Limb (tissue), 2 donors: ENCODE results near the gene SEC22A.
"Not testable (repeated sequence)": the region's sequence is repeated elsewhere in the genome, so short reads cannot be mapped to it uniquely, and the experiment has no call there.

ENCODE experiments used
- DNase-seq, 2 donors: peaks; one replicate each; pipeline ENCODE4 v3.0.0-alpha.2; 2016; ENCODE audit errors: extremely low spot score in 2 of 2

Gene SEC22A

GRCh38 chr3:123180791-123181190 lies 21.0 kb upstream of the SEC22A start:
- no peak for DNase-seq

GRCh38 chr3:123186695-123187094 lies 15.0 kb upstream of the SEC22A start:
- no peak for DNase-seq

GRCh38 chr3:123188058-123188457 lies 13.7 kb upstream of the SEC22A start:
- no peak for DNase-seq

DNA sequence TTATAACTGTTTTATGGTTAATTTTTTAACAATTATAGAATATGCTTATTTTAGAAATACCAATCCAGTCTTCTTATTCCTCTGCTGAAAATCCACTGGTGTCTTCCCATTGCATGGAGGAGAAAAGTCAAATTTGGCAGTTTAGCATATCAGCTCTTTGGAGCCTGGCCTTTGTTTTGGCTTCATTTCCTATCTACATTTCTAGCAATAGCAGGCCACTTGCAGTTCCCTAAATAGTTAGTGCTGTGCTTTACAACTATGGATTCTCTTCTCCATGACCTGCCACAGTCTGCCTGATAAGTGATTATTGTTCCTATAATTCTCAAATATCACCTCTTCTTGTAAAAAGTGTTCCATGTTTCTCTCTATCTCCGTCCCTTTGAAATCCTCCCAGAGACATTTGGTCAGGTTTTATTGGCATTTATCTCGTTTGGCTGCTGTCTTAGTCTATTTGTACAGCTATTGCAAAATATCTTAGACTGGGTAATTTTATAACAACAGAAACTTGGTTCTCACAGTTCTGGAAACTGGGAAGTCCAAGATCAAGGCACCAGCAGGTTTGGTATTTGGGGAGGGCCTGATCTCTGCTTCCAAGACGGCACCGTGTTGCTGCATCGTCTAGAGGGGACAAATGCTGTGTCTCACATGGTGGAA lies 8.2 kb upstream of the SEC22A start:
- DNase-seq = no peak

GRCh38 chr3:123194552-123194951 lies 7.2 kb upstream of the SEC22A start:
- peak in 1 of 2 donors; percentile 33 for DNase-seq

DNA sequence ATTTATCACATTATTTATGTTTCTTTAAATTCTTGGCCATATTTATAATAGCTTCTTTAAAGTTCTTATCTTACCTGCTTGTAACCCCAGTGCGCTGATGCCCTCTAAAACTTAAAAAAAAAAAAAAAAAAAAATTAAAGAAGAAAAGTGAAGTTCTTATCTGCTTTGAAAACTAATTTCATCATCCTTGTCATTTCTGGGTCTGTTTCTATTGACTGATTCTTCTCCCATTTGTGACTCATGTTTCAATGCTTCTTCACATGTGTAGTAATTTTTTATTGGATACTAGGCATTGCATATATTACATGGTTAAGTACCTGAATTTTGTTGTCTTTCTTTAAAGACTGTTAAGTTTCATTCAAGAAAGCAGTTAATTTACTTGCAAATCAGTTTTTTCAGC lies 3.4 kb upstream of the SEC22A start:
- no peak for DNase-seq

DNA sequence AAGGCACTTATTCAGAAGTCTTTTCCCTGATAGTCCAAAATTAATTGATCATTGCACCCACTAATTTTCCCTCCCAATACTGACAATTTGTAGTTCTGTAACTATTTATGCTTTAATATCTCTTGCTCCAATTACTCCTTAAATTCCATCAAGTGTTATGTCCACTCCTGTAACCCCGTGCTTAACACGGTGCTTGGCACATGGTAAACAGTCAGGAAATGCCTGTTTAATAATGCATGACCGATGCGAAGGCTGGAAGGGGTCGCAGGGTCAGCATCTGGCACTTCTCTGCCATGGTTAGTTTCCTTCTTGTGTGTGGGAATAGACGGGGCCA lies 553 bp upstream of the SEC22A start:
- DNase-seq = no peak

DNA sequence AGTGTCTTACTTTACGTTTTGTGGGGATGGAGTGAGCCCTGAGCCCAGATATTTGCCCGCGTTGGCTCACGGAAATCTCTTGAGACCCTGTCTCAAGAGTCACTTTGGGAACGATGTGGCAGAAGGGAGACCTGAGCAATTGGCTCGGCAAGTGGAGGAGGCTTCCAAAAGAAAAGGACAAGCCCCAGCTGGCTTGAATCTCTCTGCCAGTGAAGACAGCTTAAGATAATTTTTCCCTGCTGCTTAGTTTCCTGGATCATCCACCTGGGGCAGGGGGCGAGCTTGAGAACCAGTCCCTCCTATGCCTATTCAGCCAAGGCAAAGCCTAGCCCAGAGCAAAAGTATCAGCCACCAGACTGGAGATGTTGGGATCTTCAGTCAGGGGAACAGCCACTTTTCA lies 708 bp downstream of the SEC22A start:
- DNase-seq = no peak

DNA sequence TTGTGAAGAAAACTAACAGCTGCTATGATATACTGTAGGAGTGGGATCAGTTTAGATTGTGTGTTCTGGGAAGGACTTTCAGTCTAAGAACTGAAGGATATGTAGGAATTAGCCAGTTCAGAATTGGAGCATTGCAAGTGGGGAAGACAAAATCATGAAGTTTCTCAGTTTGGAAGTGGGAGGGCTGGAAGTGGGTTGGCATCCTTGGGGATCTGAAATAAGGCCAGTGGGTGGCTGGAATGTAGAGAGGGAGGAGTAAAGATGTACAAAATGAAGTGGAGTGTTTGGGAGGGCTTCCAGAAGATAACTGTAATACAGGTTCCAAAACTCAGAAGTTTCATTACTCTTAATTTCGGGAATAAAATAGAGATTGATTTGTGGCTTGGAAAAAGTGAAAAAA lies 17.2 kb downstream of the SEC22A start:
- DNase-seq = no peak

DNA sequence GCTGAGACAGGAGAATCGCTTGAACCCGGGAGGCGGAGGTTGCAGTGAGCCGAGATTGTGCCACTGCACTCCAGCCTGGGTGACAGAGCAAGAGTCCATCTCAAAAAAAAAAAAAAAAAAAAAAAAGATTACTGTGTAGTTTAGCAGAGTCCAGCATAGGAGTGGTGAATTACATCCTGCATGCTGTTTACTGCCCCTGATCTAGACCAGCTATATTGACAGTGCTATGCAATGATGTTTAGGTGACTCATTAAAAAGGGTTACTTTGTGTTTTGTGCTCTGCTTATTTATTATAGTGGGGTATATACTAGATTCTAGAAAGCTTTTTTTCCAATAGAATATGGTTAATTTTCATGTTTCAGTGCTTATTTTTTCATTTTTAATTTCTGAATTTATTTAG lies 19.6 kb downstream of the SEC22A start:
- DNase-seq = not testable (repeated sequence)

GRCh38 chr3:123225016-123225415 lies 23.3 kb downstream of the SEC22A start:
- no peak for DNase-seq

DNA sequence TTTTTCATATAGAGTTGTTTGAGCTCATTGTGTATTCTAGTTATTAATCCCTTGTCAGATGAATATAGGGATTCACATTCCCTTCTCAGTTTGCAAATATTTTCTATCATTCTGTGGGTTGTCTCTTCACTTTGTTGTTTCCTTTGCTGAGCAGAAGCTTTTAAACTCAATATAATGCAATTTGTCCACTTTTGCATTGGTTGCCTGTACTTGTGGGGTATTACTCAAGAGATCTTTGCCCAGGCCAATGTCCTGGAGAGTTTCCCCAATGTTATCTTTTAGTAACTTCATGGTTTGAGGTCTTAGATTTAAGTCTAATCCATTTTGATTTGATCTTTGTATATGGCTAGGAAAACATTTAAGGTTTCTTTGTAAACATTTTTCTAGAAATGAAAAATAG lies 24.8 kb downstream of the SEC22A start:
- DNase-seq = no peak

- DNase-seq = peak in 1 of 2 donors; percentile 6
Measured at GRCh38 chr3:123229145-123229544, 27.4 kb downstream of the SEC22A start.

DNA sequence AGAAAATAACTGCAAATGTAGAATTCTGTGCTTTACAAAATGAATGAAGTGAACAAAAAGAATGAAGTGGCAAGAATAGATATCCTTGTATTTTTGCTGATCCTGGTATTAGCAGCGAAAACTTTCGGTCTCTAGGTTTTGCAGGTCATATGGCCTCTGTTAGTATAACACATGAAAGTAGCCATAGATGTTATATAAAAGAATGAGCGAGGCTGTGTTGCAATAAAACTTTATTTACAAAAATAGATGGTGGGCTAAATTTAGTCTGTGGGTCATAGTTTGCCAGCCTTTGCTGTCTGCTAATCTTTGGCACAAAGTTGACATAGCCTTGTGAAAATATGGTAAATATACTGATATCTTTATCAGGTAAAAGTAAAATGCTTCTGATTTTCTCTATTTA lies 35.2 kb downstream of the SEC22A start:
- DNase-seq = no peak

- DNase-seq = not testable (repeated sequence)
Measured at GRCh38 chr3:123239186-123239585, 37.4 kb downstream of the SEC22A start.

- DNase-seq = no peak
Measured at GRCh38 chr3:123239756-123240155, 38.0 kb downstream of the SEC22A start.

- no peak for DNase-seq
Measured at GRCh38 chr3:123244128-123244527, 42.4 kb downstream of the SEC22A start.

GRCh38 chr3:123246866-123247265 lies 45.1 kb downstream of the SEC22A start:
- no peak for DNase-seq

DNA sequence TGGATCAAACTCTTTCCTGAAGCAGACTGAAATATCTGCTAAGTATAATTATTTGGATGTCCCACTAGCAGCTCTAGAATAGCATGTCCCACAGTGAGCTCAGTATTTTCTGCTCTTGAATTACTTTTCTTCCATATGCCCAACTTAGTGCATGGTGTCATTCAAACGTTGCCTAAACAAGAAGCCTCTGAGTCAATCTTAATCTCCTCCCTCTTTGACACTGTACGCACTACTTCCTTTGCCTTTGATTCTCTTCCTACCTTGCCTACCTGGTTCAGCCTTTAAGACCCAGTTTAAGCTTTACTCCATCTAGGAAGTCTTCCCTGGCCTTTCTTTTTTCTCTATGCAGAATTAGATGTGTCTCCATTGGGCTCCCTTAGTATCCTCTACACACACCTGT lies 54.5 kb downstream of the SEC22A start:
- no peak for DNase-seq

DNA sequence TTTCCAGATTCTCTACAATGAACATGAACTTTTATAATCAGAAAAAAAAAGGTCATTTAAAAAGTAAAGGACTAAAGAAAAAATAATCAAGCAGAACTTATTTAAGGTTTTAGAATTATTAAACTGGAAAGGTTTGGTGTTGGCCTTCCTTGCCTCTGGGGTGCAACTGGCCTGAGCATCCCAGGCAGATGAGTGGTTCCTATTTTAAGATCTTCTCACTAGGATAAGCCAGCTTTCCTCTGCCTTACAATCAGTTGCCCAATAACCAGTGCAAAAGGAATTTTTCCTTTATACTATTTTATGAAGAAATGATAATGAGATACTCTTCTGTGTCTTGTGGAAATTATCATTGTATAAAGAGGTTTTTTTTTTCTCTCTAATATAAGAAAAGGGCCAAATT lies 56.6 kb downstream of the SEC22A start:
- DNase-seq = no peak

DNA sequence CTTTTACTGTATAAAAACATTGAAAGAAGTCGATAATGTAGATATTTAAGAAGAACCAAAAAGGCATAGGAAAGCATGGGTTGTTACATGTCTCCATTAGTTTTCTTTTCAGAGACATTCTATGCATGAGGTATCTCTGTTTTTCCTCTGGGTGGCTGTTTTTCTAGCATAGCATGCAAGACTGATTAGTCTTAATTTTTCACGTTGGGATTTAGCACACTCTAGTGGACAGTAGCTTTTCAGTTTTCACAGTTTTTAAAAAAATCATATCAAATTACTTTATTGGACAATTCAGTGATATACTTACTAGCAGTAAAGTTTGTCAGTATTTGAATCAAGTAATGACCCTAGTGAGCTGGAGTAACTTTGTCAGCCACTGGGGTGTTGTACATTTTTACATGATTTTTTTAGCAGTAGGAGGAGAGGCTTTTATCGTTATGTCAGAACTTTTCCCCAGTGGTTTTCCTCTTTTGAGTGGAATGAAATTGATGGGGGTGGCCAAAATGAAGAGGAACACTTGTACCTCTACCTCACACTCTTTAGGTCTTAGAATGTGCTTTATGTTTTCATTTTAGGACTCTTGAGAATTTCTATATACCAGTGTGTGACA lies 57.2 kb downstream of the SEC22A start:
- peak in 1 of 2 donors; percentile 76 for DNase-seq

GRCh38 chr3:123261666-123262065 lies 59.9 kb downstream of the SEC22A start:
- DNase-seq = no peak

DNA sequence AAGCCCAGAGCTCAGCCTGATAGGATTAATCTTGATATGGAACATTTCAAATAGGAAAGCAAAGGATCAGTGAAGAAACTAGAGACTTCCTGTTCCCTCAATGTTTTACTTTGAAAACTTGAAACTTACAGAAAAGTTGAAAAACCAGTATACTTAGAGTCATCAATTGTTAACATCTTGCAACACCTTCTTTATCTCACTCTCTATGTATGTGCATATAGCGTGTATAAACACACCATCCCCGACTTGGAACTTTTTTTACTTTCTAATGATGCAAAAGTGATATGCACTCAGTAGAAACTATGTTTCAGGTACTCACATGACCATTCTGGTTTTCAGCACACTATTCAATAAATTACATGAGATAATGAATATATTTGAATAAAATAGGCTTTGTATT lies 60.5 kb downstream of the SEC22A start:
- DNase-seq = no peak

- DNase-seq = no peak
Measured at GRCh38 chr3:123262868-123263267, 61.1 kb downstream of the SEC22A start.
